Transverse colon (tissue), 4 donors: ENCODE measurements around the gene KRT74. TPM values are rescaled to one million over a fixed set of nuclear protein-coding genes. Genes with fewer than 3 reads are reported as not detected.

Source experiments
- DNase-seq: peaks from one replicate; pipeline ENCODE4 v3.0.0-alpha.2; 2019
- H3K27ac ChIP-seq, 4 donors: fragments of 200-600 bp; sonication (generic); 2 replicates each; pipeline ENCODE4 v1.5.1; 2016 to 2018; ENCODE audit warnings: inconsistent platforms in 4 of 4
- H3K27me3 ChIP-seq: fragments of 200-600 bp; sonication (generic); 2 replicates; pipeline ENCODE4 v1.5.1; 2017; ENCODE audit warnings: inconsistent platforms
- H3K36me3 ChIP-seq, 4 donors: fragments of 200-600 bp; sonication (generic); 2 replicates each; pipeline ENCODE4 v1.5.1; 2017 to 2019; ENCODE audit warnings: inconsistent platforms in 4 of 4
- H3K4me1 ChIP-seq, 4 donors: fragments of 200-600 bp; sonication (generic); 2 replicates each; pipeline ENCODE4 v1.5.1; 2017 to 2020; ENCODE audit warnings: inconsistent platforms in 4 of 4
- H3K4me3 ChIP-seq, 4 donors: fragments of 200-600 bp; sonication (generic); 1 replicate in 1 of 4; 2 replicates in 3 of 4; pipeline versions ENCODE4 v1.5.1 to v1.6.1; 2017 to 2019; ENCODE audit warnings: inconsistent platforms in 4 of 4
- H3K9me3 ChIP-seq, 2 donors: fragments of 200-600 bp; sonication (generic); 2 replicates each; pipeline ENCODE4 v1.5.1; 2017 to 2019; ENCODE audit warnings: inconsistent platforms in 2 of 2
- CTCF ChIP-seq, 5 experiments: fragments of 200-600 bp in 3 of 5; fragments of 450-650 bp in 2 of 5; sonication (generic) in 3 of 5; IDR thresholded peaks; 1 replicate in 2 of 5; 2 replicates in 3 of 5; pipeline ENCODE4 v1.5.1; 2016 to 2017; ENCODE audit warnings: antibody characterized with exemption in 5 of 5, inconsistent platforms in 3 of 5, mild to moderate bottlenecking in 2 of 5, moderate library complexity in 1 of 5
- EP300 ChIP-seq: sonication (generic); formaldehyde crosslinking; IDR thresholded peaks from one replicate; pipeline ENCODE4 v1.6.1; 2017; ENCODE audit warnings: antibody characterized with exemption, low read depth
- POLR2A ChIP-seq: fragments of 450-650 bp; IDR thresholded peaks from one replicate; pipeline ENCODE4 v1.6.1; 2016; ENCODE audit warnings: antibody characterized with exemption, mild to moderate bottlenecking, moderate library complexity
- POLR2AphosphoS5 ChIP-seq, 3 donors: sonication (generic); formaldehyde crosslinking; IDR thresholded peaks; one replicate each; pipeline ENCODE4 v1.6.1; 2016; ENCODE audit warnings: antibody characterized with exemption in 3 of 3
- WGBS, 2 donors: methylation state at CpG; one replicate each; pipeline ENCODE4 v1.1.5; 2018; ENCODE audit warnings: low coverage in 1 of 2; 5-methylcytosine and 5-hydroxymethylcytosine counted together
- in situ Hi-C, 4 donors: fragments of 200-750 bp; cut with MboI; loops; one replicate each; pipeline versions ENCODE4 v1.15.0 to v1.15.1; 2017; ENCODE audit warnings: low sequenced_read_pairs in 3 of 4, low pct_ligation_motif_present in 1 of 4, low pct_unique_long_range_greater_than_20kb in 1 of 4
- intact Hi-C: fragments of 100-400 bp; cut with DNase I; formaldehyde crosslinking; loops from one replicate; pipeline ENCODE4 v1.15.1; 2023; ENCODE audit warnings: low total_unique reads
- total RNA-seq, 4 donors: library from RNA; depleted of rRNA; stranded (reverse); fragments of >200 nt; gene quantifications; one replicate each; pipeline ENCODE4 v1.1.0, GENCODE V29; 2016

The KRT74 gene
- total RNA-seq, 4 donors from 2014 or later = not detected

- Histone ChIP-seq H3K4me3 (no peak overlapping the region), H3K27ac (no peak overlapping the region), H3K4me1 (no peaks in the 10 kb centered on the region), H3K27me3 (peaks cover 47% of the 10 kb centered on the region), H3K36me3 (no peaks in the 10 kb centered on the region), H3K9me3 (no peaks in the 10 kb centered on the region)
- in situ Hi-C loops (no loop called here), intact Hi-C loops (no loop called here)
- 86 to 92% methylated on average over 5 of the region's 5 CpGs for WGBS, 2 donors
- no peak for DNase-seq
- TF ChIP-seq POLR2AphosphoS5 (IDR thresholded peaks at IDR 0.05) (no peak), CTCF (IDR thresholded peaks at IDR 0.05) (no peak), POLR2A (no peak), EP300 (no peak)
These were observed 28.9 kb upstream of the KRT74 start for GRCh38 chr12:52602552-52602951.

- in situ Hi-C loops = no loop called here
- no peaks in the 10 kb centered on the region for H3K4me1 ChIP-seq
- no peaks in the 10 kb centered on the region for H3K9me3 ChIP-seq
- intact Hi-C loops = no loop called here
- H3K27ac ChIP-seq = no peak overlapping the region
- peaks cover 50% of the 10 kb centered on the region for H3K27me3 ChIP-seq
- TF ChIP-seq POLR2A (no peak), CTCF (IDR thresholded peaks at IDR 0.05) (no peak), POLR2AphosphoS5 (IDR thresholded peaks at IDR 0.05) (no peak), EP300 (no peak)
- H3K36me3 ChIP-seq = no peaks in the 10 kb centered on the region
- no peak overlapping the region for H3K4me3 ChIP-seq
- 75% methylated on average over 2 to 4 of the region's 4 CpGs for WGBS, 2 donors
- no peak for DNase-seq
These were observed 28.0 kb upstream of the KRT74 start for GRCh38 chr12:52601671-52602070.

- in situ Hi-C loops = no loop called here
- TF ChIP-seq POLR2AphosphoS5 (IDR thresholded peaks at IDR 0.05) (no peak), POLR2A (no peak), CTCF (IDR thresholded peaks at IDR 0.05) (no peak), EP300 (no peak)
- Histone ChIP-seq H3K36me3 (no peaks in the 10 kb centered on the region), H3K9me3 (no peaks in the 10 kb centered on the region), H3K4me3 (no peak within 1 kb of the TSS), H3K27me3 (peaks cover 54% of the 10 kb centered on the region), H3K4me1 (no peaks in the 10 kb centered on the region), H3K27ac (no peak within 1 kb of the TSS)
- 65% methylated on average over 33 of the region's 48 CpGs; no CpG with 5 or more reads in 1 of the 2 donors for WGBS, 2 donors
- DNase-seq = no peak
- intact Hi-C loops = no loop called here
These were observed 27.4 kb upstream of the KRT74 start, which contains the start of gene KRT72 for GRCh38 chr12:52600941-52601481. Gene KRT72, minus strand, starts transcription at chr12:52601463. Its CDS starts 11 bp downstream, at chr12:52601452.

- TF ChIP-seq POLR2AphosphoS5 (IDR thresholded peaks at IDR 0.05) = no peak
- intact Hi-C loops = no loop called here
- Histone ChIP-seq H3K36me3 (no peaks in the 10 kb centered on the region), H3K27ac (no peak overlapping the region), H3K9me3 (no peaks in the 10 kb centered on the region), H3K4me3 (no peak overlapping the region), H3K27me3 (peaks cover 56% of the 10 kb centered on the region), H3K4me1 (no peaks in the 10 kb centered on the region)
- in situ Hi-C loops = no loop called here
- DNase-seq = no peak
- WGBS, 2 donors = 80 to 87% methylated on average over 12 of the region's 12 CpGs
These were observed 26.8 kb upstream of the KRT74 start for GRCh38 chr12:52600475-52600874.

GRCh38 chr12:52600071-52600470, 26.4 kb upstream of the KRT74 start:
- H3K27me3 ChIP-seq = peaks cover 56% of the 10 kb centered on the region
- H3K27ac ChIP-seq = no peak overlapping the region
- intact Hi-C loops (no loop called here), in situ Hi-C loops (no loop called here)
- H3K4me1 ChIP-seq = no peaks in the 10 kb centered on the region
- no peaks in the 10 kb centered on the region for H3K36me3 ChIP-seq
- no peaks in the 10 kb centered on the region for H3K9me3 ChIP-seq
- no peak for DNase-seq
- no peak for TF ChIP-seq CTCF (IDR thresholded peaks at IDR 0.05)
- no peak for TF ChIP-seq EP300
- no peak for TF ChIP-seq POLR2AphosphoS5 (IDR thresholded peaks at IDR 0.05)
- no peak for TF ChIP-seq POLR2A
- WGBS, 2 donors = 36 to 80% methylated on average over 1 to 2 of the region's 2 CpGs
- H3K4me3 ChIP-seq = no peak overlapping the region
